IPS-15b (cell line): ENCODE results near the gene ASTN2.

Experiments
- H3K27me3 ChIP-seq: one replicate; pipeline ENCODE4 v1.6.1; 2013; ENCODE audit warnings: low read length; ENCODE audit not compliant: control insufficient read depth, insufficient read depth
- H3K36me3 ChIP-seq: one replicate; pipeline ENCODE4 v1.6.1; 2013; ENCODE audit warnings: low read length; ENCODE audit not compliant: control insufficient read depth, insufficient read depth
- H3K4me1 ChIP-seq: one replicate; pipeline ENCODE4 v1.6.1; 2013; ENCODE audit warnings: mild to moderate bottlenecking, low read length; ENCODE audit not compliant: control insufficient read depth, insufficient read depth
- H3K4me3 ChIP-seq: one replicate; pipeline ENCODE4 v1.5.1; 2013; ENCODE audit warnings: low read depth, low read length
- H3K9ac ChIP-seq: one replicate; pipeline ENCODE4 v1.6.1; 2013; ENCODE audit warnings: low read depth, mild to moderate bottlenecking, low read length
- H3K9me3 ChIP-seq: one replicate; pipeline ENCODE4 v1.6.1; 2013; ENCODE audit warnings: mild to moderate bottlenecking, low read length; ENCODE audit not compliant: control insufficient read depth, insufficient read depth

The ASTN2 gene

DNA sequence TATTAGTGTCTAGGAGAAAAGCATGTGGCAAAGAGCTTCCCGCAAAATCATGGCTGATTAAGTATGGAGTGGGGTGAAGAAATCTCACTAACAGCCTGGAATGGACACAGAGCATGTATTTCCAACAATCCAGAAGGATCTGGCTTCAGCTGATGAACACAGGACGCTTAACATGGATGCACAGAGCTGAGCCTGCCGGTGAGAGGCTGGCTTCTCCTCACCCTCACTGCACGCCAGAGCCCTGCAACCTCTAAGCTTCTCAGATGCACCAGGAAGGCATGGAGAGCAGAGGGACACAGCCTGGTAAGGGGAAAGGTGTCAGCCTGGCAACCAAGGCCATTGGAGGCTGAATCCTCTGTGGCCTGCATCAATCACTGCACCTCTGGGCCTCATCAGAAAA lies 429.3 kb downstream of the ASTN2 start:
- no peak overlapping the region for H3K9ac ChIP-seq
- no peak overlapping the region for H3K4me3 ChIP-seq
- no peaks in the 10 kb centered on the region for H3K9me3 ChIP-seq
- no peaks in the 10 kb centered on the region for H3K36me3 ChIP-seq
- H3K4me1 ChIP-seq = peaks cover 5% of the 10 kb centered on the region
- H3K27me3 ChIP-seq = no peaks in the 10 kb centered on the region

DNA sequence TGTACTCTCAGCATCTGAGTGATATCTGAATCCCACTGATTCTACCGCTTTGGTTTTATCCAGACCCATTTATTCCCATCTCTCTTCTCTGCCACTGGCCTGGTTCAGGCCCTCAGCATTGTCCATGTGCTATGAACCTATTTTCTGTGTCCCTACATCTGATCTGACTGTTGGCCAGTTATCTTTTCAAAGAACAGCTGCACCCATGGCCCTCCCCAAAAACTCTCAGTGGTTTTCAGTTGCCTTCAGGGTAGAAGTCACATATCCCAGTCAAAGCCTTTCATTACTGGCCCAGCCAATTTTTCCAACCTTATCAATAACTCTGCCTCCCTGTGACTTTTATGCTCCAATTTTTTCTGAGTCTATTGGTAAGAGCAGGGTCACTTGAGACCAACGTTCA lies 430.7 kb downstream of the ASTN2 start:
- peaks cover 5% of the 10 kb centered on the region for H3K4me1 ChIP-seq
- no peaks in the 10 kb centered on the region for H3K9me3 ChIP-seq
- H3K36me3 ChIP-seq = no peaks in the 10 kb centered on the region
- no peaks in the 10 kb centered on the region for H3K27me3 ChIP-seq
- no peak overlapping the region for H3K4me3 ChIP-seq
- no peak overlapping the region for H3K9ac ChIP-seq

DNA sequence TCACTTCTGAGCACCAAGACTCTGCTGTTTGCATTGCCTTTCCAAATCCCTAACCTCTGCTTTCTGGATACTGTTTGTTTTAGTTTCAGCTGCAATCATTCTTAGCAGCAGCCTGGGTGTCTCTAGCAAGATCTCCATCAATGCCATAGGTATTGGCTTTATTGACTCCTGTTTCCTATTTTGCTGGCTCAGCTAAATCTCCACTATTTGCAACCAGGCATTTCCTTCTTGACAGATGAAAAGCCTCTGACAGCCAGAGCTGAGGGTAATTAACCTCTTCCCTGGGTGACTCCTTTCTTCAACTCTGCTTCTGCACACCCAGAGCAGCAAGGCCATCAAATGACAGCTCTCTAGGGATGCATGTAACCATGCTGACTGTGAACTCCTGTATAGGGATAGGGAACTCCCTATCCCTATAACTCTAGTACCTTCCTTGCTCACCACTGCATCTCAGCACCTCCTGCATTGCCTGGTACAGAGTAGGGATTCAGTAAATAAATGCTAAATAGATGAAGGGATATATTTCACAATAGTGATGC lies 434.2 kb downstream of the ASTN2 start:
- Histone ChIP-seq H3K27me3 (no peaks in the 10 kb centered on the region), H3K4me1 (peaks cover 3% of the 10 kb centered on the region), H3K36me3 (no peaks in the 10 kb centered on the region), H3K9me3 (no peaks in the 10 kb centered on the region), H3K9ac (no peak overlapping the region), H3K4me3 (no peak overlapping the region)

DNA sequence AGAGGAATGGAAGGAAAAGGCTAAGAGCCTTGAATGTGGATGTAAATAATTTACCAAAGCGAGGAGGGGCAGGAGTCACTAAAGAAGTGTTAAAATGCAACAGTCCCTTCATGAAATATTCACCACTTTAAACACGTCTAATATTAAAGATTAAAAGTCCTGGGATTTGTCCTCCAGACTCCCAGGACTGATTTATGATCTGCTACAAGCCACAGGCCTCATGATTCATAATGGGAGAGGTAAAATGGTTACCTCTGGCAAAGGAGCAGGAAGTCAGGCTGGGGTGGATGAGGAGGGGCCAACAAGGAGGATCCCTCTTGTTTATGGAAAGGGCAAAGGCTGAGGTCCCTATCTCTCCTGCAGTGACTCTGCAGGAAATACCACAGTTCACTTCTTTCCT lies 435.4 kb downstream of the ASTN2 start:
- Histone ChIP-seq H3K36me3 (no peaks in the 10 kb centered on the region), H3K4me1 (peaks cover 3% of the 10 kb centered on the region), H3K27me3 (no peaks in the 10 kb centered on the region), H3K9ac (no peak overlapping the region), H3K9me3 (no peaks in the 10 kb centered on the region), H3K4me3 (no peak overlapping the region)

DNA sequence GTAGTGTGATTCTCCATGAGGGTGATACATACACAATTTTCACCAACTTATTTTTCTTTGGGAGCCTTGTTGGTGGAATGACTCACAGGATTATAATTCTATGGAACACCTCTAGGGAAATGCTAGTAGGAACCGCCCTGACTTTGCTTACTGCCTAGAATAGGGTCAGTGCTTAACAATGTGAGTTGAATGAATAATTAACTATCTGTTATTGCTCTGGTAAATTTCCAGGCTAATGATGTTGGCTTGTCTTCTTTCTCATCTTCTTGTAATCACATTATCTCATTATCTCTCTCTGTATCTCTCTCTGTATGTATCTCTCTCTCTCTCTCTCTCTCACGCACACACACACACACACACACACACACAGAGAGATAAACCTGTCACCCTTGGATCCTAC lies 436.7 kb downstream of the ASTN2 start:
- H3K4me3 ChIP-seq = no peak overlapping the region
- H3K36me3 ChIP-seq = no peaks in the 10 kb centered on the region
- no peaks in the 10 kb centered on the region for H3K9me3 ChIP-seq
- peaks cover 3% of the 10 kb centered on the region for H3K4me1 ChIP-seq
- no peaks in the 10 kb centered on the region for H3K27me3 ChIP-seq
- no peak overlapping the region for H3K9ac ChIP-seq

DNA sequence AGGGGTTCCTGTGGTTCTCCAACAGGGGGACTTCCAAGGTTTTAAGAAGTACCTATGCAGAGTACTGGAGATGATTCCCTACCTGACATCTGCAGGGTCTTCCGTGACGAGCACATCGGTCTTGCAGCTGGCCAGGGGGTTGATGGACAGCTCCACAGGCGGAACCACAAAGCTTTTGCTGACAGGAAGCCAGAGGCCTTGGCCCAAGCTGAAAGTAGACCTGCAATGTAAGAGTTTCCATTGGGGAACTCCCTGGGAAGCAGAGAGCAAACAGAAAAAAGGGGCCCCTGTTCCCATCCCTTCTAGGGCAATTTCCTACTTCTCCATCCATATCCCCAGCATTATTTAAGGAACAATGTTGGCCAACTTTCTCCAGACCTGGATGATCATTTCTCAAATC lies 439.7 kb downstream of the ASTN2 start:
- no peaks in the 10 kb centered on the region for H3K9me3 ChIP-seq
- no peak overlapping the region for H3K4me3 ChIP-seq
- peaks cover 3% of the 10 kb centered on the region for H3K4me1 ChIP-seq
- no peaks in the 10 kb centered on the region for H3K36me3 ChIP-seq
- H3K9ac ChIP-seq = no peak overlapping the region
- no peaks in the 10 kb centered on the region for H3K27me3 ChIP-seq

DNA sequence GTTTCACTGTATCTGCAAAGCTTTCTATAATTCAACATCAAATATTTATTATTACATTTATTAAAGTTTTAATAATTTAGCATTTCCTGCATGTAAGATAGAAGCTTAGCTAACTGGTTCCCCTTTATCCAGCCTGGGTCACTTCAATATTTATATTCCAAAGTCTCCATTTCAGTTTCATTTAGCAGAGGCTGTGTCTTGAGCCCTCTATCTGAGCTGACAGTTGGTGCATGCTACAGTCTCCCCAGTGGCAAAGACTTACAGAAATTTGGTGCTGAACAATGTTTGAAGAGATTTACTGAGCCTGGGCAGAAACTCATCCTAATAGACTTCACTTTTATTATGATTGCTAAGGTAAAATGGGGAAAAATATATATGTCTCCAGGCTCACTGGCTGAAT lies 448.7 kb downstream of the ASTN2 start:
- no peaks in the 10 kb centered on the region for H3K4me1 ChIP-seq
- H3K27me3 ChIP-seq = no peaks in the 10 kb centered on the region
- no peak overlapping the region for H3K9ac ChIP-seq
- H3K9me3 ChIP-seq = no peaks in the 10 kb centered on the region
- no peak overlapping the region for H3K4me3 ChIP-seq
- no peaks in the 10 kb centered on the region for H3K36me3 ChIP-seq

DNA sequence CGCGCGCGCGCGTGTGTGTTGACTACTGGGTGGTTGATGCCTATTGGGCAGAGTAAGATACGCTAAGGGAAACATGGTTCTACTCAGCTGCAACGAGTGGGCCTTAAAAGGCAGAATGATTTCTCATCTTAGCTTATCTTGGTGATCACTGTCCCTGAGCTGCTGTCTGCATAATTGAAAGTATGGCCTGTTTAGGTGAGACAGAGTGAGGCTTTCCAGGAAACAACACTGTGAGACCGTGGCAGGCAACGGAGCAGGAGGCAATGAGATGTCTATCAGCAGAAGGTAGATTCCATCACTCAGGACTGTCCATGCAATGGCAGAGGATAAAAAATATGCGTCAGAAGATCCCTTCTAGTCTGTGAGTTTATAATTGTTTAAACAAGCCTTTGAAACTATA lies 450.6 kb downstream of the ASTN2 start:
- Histone ChIP-seq H3K4me1 (no peaks in the 10 kb centered on the region), H3K4me3 (no peak overlapping the region), H3K27me3 (no peaks in the 10 kb centered on the region), H3K9me3 (no peaks in the 10 kb centered on the region), H3K36me3 (no peaks in the 10 kb centered on the region), H3K9ac (no peak overlapping the region)

DNA sequence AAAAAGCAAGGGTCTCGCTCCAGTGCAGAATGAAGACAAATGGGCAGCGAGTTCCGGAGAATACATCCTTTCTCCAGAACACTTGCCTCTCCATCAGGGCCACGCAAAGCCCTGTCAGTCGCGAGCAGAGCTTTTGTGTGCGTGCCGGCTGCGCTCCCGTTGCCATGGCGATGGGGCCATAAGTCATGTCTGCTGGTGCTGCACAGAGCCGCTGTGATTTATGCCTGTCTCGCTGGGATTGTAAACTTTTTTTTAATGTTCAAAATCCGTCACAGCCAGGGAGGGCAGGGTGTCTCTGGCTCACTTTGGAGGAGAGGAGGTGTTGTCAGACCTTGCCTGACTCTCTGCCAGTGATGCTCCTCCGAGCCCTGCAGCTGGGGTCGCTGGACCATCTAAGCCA lies 455.0 kb downstream of the ASTN2 start:
- H3K9me3 ChIP-seq = no peaks in the 10 kb centered on the region
- H3K27me3 ChIP-seq = no peaks in the 10 kb centered on the region
- no peak overlapping the region for H3K9ac ChIP-seq
- no peak overlapping the region for H3K4me3 ChIP-seq
- no peaks in the 10 kb centered on the region for H3K36me3 ChIP-seq
- no peaks in the 10 kb centered on the region for H3K4me1 ChIP-seq

DNA sequence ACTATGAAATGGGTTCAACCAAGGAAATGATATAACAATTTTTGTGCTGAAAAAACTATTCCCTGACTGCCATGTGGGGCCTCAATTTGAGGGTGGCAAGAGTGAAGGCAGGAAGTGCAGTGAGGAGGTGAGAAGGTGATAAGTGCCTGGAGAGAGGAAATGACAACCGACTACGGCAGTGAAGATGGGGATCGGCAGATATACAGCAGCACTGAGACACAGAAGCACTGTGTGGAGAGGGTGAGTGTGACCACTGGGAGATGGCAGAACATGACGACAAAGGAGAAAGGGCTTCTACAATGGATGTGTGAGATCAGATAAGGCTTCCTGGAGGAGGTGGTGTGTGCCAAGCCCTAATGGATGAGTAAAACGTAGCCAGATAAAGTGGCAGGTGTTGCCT lies 456.0 kb downstream of the ASTN2 start:
- H3K4me3 ChIP-seq = no peak overlapping the region
- no peaks in the 10 kb centered on the region for H3K9me3 ChIP-seq
- no peaks in the 10 kb centered on the region for H3K4me1 ChIP-seq
- H3K9ac ChIP-seq = no peak overlapping the region
- no peaks in the 10 kb centered on the region for H3K36me3 ChIP-seq
- H3K27me3 ChIP-seq = no peaks in the 10 kb centered on the region

DNA sequence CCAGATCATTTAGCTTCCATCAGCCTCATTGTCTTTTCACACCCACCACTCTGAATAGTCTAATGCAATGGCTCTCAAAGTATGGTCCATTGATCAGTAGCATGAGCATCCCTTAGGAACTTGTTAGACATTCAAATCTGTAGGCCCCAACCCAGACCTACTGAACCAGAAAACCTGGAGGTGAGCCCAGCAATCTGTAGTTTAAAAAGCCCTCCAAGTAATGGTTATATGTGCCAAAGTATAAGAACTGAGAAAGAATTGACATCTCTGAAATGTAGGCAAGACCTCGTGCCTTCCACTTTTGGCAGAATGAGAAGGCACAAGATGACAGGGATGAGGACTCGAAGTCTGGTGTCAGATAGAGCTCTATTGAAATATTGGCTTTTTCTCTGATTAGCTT lies 460.1 kb downstream of the ASTN2 start:
- H3K36me3 ChIP-seq = no peaks in the 10 kb centered on the region
- no peaks in the 10 kb centered on the region for H3K9me3 ChIP-seq
- H3K9ac ChIP-seq = no peak overlapping the region
- H3K27me3 ChIP-seq = no peaks in the 10 kb centered on the region
- no peak overlapping the region for H3K4me3 ChIP-seq
- no peaks in the 10 kb centered on the region for H3K4me1 ChIP-seq

DNA sequence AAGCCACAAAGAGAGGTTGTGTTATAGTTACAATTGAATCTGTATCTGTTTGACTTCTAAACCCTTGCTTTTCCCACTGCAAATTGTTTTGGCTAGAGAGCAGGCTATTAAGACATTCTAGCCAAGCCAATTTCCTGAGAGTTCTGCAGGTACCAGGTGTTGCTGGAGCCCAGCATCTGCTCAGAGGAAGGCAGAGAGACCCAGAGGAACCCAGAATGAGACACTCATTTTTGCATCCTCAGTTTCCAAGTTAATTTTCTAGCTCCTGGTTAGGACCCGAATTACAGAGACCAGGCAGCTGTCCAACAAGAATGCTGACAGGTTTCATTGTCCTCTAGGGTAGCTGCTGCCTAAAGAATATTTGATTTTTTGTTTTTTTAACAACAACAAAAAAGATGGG lies 461.6 kb downstream of the ASTN2 start:
- Histone ChIP-seq H3K27me3 (no peaks in the 10 kb centered on the region), H3K9ac (no peak overlapping the region), H3K4me1 (no peaks in the 10 kb centered on the region), H3K9me3 (no peaks in the 10 kb centered on the region), H3K36me3 (no peaks in the 10 kb centered on the region), H3K4me3 (no peak overlapping the region)

DNA sequence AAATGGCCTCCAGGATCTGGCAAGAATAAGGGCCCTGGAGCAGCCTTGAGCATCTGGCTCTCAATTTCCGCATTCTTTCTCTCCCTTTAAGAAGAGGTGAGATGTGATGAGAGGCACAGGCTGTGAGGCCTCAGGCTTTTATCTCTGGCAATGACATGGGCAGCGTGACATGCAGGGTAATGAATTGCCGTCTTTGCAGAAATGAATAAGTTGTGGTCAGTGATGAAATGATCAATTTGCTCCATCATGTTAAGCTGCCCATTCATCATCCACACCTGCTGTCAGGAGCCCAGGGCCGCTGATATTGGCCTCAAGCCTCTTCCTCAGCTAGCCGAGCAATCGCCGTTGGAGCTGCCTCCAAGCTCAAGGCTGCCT lies 462.4 kb downstream of the ASTN2 start:
- no peaks in the 10 kb centered on the region for H3K27me3 ChIP-seq
- peaks cover 3% of the 10 kb centered on the region for H3K4me1 ChIP-seq
- no peak overlapping the region for H3K4me3 ChIP-seq
- H3K9me3 ChIP-seq = no peaks in the 10 kb centered on the region
- H3K9ac ChIP-seq = no peak overlapping the region
- no peaks in the 10 kb centered on the region for H3K36me3 ChIP-seq
